ENCODE results near the gene GRIA1.

Gene GRIA1

DNA sequence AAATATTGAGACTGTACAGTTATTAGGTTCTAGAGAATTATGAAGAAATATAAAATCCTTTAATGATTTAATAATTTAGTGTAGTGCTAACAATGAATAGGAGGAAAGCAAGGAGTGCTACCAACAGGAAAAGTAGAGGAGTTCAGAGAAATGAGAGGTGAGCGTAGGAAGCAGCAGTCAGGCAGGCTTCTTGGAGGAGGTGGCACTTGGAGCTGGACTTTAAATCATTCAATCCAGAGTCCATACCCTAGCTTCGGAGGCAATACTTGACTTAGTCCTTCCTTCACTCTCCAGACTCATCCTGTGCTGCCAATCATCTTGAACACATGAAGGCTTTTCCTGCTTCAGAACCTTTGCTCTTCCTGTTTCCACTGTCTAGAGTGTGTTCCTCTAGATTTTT is 254.3 kb downstream of the GRIA1 start:
- no peak for DNase-seq

DNA sequence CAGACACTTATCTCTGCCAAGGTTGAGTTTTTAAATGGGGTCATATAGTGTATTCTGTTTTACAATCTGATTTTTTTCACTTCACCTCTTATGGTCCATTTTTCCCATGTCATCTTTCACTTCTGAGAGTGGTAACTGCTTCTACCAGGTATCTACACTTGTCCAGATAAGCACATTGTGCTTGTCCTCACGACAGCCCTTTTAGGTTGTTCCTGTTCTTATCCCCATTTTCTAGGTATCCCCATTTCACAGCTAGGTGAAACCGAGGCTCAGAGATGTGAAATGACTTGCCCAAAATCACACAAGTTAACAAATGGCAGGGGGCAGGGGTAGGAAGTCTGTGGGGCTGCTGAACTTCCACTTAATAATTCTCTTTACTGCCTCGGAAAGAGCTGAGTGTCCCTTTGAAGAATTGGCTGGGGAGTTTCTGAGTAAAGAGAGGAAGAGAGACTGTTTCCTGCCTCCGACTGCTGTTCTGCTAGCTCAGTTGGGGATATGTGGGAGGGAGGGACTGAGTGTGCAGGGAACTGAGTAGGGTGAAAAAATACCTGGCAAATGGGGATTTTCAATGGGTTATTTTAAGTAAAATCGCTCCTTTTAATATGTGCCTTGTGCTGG is 255.4 kb downstream of the GRIA1 start:
- DNase-seq: no peak

DNA sequence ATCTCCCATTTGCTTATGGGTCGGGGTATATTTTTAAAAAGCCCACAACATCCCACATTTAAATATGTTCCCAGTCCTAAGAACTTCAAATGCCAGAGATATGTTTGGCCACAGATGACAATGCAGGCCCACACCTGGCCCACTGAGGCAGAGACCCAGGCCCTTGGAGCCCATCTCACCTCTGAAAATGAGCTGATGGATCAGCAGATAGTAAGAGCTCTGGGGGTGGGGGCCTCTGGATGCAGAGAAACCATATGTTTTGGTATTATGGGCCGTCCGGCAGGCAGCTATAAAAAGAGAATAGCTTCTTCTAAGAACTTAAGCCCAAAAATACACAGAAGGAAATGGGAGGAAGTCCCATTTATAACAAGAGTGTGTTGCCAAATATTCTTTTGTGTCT is 256.0 kb downstream of the GRIA1 start:
- no peak for DNase-seq

DNA sequence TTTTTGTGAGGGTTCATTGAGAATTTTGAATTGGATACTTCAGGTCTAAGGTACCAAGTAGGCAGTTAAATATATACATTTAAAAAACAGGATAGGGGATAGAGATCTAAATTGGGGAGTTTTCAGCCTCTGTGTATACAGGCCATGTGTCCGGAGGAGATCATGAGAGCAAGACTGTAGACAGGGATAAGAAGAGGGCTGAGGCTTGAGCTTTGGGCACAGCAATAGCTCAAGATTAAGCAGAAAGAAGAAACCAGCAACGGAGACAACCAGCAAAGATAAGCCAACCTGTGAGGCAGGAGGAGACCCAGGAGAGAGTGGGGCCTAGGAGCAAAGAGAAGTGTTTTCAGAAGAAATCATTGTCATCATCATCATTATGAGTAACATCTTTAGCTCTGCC is 258.4 kb downstream of the GRIA1 start:
- DNase-seq: no peak

DNA sequence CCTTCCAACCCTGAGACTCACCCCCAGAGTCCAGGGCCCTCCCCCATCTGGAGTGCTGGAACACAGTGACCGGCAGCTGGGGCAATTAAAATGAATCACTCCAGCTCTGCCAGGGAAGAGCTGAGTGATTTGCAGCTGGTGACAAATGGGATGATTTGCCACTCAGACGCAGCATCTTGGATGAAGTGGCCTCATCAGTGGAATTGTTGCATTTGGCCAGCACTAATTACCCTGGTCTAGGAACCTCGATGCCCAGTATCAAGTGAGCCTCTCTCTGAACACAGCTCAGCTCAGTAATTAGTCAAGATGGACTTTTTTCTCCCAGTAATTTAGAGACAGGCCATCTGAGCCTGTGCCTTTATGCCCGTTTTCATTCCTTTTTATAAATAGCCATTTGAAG is 259.5 kb downstream of the GRIA1 start:
- DNase-seq: no peak

- DNase-seq: no peak
These were observed 260.8 kb downstream of the GRIA1 start for GRCh38 chr5:153751251-153751650.

GRCh38 chr5:153752890-153753289 is 262.4 kb downstream of the GRIA1 start:
- DNase-seq: no peak

GRCh38 chr5:153753645-153754432 is 263.4 kb downstream of the GRIA1 start:
- DNase-seq: no peak

DNA sequence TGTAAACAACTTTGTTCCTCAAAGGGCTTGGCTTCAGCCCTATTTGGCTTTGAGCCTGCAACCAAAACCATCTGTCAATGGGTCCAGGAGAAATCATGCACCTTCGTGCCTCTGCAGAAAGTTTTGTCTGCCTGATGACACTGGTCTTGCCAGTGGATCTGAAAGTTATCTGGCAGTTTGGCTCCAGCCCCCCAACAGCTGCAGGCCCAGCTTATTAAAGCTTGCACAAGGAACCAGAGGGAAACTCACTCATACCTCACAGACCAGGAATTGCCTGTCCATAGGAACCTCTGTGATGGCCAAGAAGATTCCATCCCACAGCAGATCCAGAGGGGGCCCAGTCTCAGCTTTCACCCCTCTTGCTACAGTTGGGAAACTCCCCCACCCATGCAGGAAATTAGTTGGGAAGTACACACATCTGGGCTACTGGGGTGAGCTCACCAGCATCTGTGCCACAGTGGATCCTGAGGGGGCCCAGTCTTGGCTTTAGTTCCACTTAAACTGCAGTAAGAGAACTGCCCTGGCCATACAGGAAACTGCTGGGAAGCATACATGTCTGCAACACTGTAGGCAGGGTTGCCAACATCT is 265.5 kb downstream of the GRIA1 start:
- no peak for DNase-seq

- DNase-seq: no peak
These were observed 266.1 kb downstream of the GRIA1 start for GRCh38 chr5:153756540-153756939.

DNA sequence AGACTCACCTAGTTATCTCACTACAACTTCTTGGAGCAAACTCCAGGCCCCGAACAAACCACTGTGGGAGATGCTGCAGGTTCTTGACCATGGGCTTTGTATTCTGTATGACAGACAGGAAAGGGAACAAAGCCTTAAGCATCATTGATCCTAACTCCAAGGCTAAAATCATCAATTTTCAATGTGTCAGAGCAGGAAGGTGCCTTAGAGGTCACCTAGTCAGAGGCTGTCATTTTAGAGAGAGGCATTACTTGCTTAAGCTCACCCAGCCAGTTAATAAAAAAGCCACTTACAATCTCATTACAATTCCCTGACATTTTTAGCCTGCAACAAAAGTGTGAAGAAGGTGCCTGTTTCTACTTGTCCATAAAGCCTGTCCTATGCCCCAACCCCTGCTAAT is 275.5 kb downstream of the GRIA1 start:
- DNase-seq: no peak

- no peak for DNase-seq
These were observed 277.0 kb downstream of the GRIA1 start for GRCh38 chr5:153767221-153768188.

GRCh38 chr5:153770066-153770465 is 279.6 kb downstream of the GRIA1 start:
- DNase-seq: no peak

DNA sequence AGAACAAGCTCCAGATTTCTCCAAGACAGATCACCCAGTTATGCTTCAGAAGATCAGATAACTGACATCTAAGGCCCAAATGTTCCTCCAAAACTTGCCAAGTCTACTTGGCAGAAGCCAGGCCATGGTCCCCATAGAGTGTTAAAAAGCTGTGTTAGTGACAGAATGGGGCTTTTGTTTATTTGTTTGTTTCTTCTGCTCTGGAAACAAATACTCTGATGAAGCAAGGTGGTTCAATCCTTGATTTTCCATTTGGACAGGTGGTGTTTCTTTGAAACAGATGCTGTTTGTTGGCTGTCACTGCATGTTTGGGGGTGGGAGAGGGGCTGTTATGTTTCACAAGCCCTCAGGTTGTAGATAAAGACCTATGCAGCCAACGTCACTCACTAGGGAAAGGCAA is 284.2 kb downstream of the GRIA1 start:
- no peak for DNase-seq

DNA sequence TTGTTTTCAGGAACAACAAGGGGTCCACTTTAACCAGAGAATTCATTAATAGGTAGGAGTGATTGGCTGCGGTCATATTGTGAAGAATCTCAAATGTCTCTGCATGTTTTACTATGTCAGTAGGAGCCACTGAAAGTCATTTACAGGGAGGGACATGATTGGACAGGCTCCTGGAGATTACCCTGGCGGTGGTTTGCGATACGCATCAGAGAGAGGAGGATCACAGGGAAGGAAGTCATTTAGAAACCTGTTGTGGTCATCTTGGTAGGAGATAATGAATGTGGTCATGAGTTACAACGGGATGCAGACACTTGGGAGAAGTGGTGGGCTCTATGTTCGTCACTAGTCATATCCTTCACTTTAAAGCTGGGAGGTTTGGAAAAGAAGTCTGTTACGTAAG is 285.5 kb downstream of the GRIA1 start:
- DNase-seq: no peak

DNA sequence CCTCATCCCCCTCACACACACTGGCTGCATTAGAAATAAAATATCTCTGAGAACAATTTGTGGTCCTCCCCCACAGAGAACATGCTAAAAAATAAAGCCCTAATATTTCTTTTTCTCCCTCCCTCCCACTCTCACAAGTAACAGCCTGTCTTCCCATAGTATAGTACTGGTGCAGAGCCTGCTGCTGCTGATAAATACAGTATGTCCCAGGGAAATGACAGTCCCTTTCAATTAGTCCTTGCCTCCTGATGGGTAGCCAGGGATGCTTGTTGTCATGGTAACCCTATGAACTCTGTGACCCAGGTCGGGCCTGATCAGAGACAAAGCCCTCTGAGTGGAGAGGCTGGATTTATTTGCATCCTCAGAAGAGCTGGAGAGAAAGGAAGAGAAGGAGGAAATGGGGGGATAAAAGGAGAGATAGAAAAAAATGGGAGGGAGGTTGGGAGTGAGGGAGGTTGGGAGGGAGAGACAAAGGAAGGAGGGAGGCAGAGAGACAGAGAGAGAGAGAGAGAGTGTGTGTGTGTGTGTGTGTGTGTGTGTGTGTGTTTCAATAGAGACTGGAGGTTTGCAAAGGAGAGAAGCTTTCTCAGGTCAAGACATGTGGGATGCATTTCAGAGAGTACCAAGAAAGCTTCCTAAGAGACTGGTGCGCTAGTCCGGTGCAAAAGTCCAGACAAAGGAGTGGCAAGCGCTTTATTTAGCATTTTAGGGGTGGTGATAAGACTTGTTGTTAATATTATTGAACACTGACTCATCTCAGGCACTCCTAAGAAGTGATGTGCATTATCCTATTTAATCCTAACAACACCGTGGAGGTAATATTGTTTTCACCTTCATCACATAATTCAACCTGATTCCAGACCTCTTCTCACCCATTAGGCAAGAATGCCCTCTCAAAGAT is 287.5 kb downstream of the GRIA1 start:
- DNase-seq: no peak

DNA sequence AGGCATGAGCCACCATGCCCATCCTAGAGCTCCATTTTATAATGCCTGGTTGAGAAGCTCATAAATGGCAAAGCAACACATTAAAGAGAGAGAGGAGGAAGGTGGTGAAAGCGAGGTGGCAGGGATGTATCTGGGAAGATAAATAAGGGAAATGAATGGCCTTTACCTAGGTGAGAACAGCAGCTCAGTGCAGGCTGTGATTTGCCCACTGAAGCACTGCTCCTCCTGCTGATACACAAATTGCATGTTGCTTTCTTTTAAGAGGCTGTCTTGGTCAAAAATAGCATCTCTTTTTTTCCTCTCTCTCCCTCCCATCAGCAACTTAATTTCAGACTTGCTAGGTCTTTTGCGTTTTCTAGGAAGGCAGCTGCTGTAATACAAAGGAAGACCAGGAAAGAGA is 289.4 kb downstream of the GRIA1 start:
- no peak for DNase-seq

- DNase-seq: no peak
These were observed 290.6 kb downstream of the GRIA1 start for GRCh38 chr5:153780876-153781705.

DNA sequence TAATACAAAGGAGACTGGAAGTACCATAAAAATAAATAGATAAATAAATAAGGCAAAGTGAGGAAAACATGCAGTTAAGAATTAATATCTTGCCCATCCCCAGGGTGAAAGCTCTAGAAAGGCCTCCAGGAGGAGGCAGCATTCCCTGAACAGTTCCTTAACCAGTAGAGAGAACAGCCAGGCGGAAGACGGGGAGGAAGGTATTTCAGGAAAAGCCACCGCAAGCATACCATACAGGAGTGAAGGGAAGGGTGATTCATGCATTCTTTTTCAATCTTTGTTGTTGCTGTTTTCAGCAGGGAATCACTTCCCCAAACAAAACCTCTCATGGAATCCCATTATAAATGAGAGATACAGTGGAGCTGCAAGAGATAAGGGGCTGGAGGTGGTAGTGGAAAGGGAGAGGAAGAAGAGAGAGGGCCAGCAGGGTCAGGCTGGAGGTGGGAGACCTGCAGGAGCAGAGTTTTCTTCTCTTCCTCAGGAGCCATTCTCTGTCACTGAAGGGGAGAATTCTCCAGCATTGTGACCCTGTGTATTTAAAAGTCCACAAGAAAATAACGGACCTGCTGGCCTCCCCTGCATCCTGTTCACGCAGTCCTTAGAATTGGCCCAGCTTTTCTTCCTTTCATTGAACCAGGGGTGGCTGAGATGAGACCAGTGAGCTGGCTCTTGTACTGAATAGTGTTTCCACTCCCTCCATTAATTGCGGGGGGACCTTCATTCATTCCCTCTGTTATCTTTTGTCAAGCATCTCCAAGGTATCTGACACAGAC is 292.3 kb downstream of the GRIA1 start:
- no peak for DNase-seq

DNA sequence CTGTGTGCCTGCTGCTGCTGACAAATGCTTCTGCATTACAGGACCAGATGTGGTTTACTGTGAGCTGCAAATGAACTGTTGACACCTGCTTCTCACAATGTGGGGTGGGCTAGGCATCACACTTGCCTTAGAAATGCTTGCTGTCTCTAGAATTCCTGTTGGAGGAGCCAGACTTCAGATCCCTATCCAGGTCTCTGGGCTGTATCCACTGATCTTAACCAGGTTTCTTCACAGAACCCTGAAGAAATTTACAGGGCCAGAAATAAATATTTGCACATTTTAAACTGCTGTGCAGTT is 292.8 kb downstream of the GRIA1 start:
- DNase-seq: no peak

DNA sequence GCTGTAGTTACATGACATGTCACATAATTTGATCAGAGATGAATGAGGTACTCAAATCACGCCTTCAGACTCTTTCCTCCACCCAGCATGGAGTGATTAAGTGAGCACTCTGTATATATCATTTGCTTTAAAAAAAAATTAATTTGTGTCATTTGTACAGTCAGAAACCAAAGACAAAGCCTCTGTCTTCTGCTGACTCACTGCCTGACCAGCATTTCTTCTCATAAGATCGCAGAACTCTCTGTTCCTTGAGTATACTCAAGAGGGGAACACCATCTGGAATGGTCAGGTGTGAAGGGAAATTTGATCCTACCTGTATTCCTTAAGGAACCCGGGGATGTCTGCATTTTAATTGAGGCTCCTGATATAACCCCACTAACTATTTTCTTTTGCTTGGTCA is 293.8 kb downstream of the GRIA1 start:
- no peak for DNase-seq

Data from activated CD4-positive, alpha-beta T cell treated with anti-CD3 and anti-CD28 coated beads for 4 hours (primary cell).